Activated CD4-positive, CD25-positive, alpha-beta regulatory T cell treated with anti-CD3 and anti-CD28 coated beads, Interleukin-2, amount 50 U/mL, for 16 hours (primary cell): ENCODE data around the gene GZMM.

Experiments used
- DNase-seq: peaks from one replicate; pipeline ENCODE4 v3.0.0-alpha.2; 2020; ENCODE audit warnings: low read depth, low spot score

GZMM gene

GRCh38 chr19:597406-598315, 53.8 kb downstream of the GZMM start:
- DNase-seq, result no peak
